CD4-positive, alpha-beta T cell treated with Interferon gamma for 1 hour (primary cell): ENCODE results near the gene MTHFD1L.

Source experiments
- DNase-seq: peaks from one replicate; pipeline ENCODE4 v3.0.0-alpha.2; 2020

The MTHFD1L gene

GRCh38 chr6:150866147-150866990 is 867 bp downstream of the MTHFD1L start:
- DNase-seq: peak; percentile 72

- DNase-seq: no peak
Measured at GRCh38 chr6:150866991-150867501, 1.5 kb downstream of the MTHFD1L start.

GRCh38 chr6:150868759-150869158 is 3.3 kb downstream of the MTHFD1L start:
- DNase-seq: no peak

- no peak for DNase-seq
Measured at GRCh38 chr6:150874179-150874578, 8.7 kb downstream of the MTHFD1L start.

- no peak for DNase-seq
Measured at GRCh38 chr6:150875841-150876240, 10.3 kb downstream of the MTHFD1L start.

GRCh38 chr6:150876598-150876997 is 11.1 kb downstream of the MTHFD1L start:
- DNase-seq: no peak

- DNase-seq: no peak
Measured at GRCh38 chr6:150877928-150878327, 12.4 kb downstream of the MTHFD1L start.

- DNase-seq: no peak
Measured at GRCh38 chr6:150878347-150879213, 13.1 kb downstream of the MTHFD1L start.

GRCh38 chr6:150880336-150880735 is 14.8 kb downstream of the MTHFD1L start:
- DNase-seq: no peak

GRCh38 chr6:150881911-150882481 is 16.5 kb downstream of the MTHFD1L start:
- no peak for DNase-seq

- DNase-seq: no peak
Measured at GRCh38 chr6:150883521-150883920, 18.0 kb downstream of the MTHFD1L start.

GRCh38 chr6:150886155-150886554 is 20.7 kb downstream of the MTHFD1L start:
- DNase-seq: no peak

- no peak for DNase-seq
Measured at GRCh38 chr6:150887978-150888563, 22.6 kb downstream of the MTHFD1L start.

- DNase-seq: no peak
Measured at GRCh38 chr6:150890346-150890745, 24.8 kb downstream of the MTHFD1L start.

- DNase-seq: peak; percentile 36
Measured at GRCh38 chr6:150891888-150892485, 26.5 kb downstream of the MTHFD1L start.

- no peak for DNase-seq
Measured at GRCh38 chr6:150894191-150894744, 28.8 kb downstream of the MTHFD1L start.

- no peak for DNase-seq
Measured at GRCh38 chr6:150894935-150895552, 29.5 kb downstream of the MTHFD1L start.

- no peak for DNase-seq
Measured at GRCh38 chr6:150895928-150896632, 30.6 kb downstream of the MTHFD1L start.

- no peak for DNase-seq
Measured at GRCh38 chr6:150897400-150897943, 32.0 kb downstream of the MTHFD1L start.

- DNase-seq: no peak
Measured at GRCh38 chr6:150898399-150899170, 33.1 kb downstream of the MTHFD1L start.
